B cell (primary cell): ENCODE data around the gene KLHL2. TPM values are rescaled to one million over a fixed set of nuclear protein-coding genes. Genes with fewer than 3 reads are reported as not detected.

Source experiments
- ATAC-seq: fragments of 200-7000 bp; cut with Tn5 transposase; one replicate; pipeline ENCODE4 v1.10.0; 2021; ENCODE audit warnings: low read depth, mild to moderate bottlenecking, moderate number of reproducible peaks, moderate library complexity
- CTCF ChIA-PET: fragments of 350-600 bp; sonication (Branson Sonifier 250); formaldehyde crosslinking; loops from one replicate; lab custom pipeline; 2021; ENCODE audit warnings: antibody characterized with exemption, inconsistent platforms; lab: Charles Lee
- POLR2A ChIA-PET: fragments of 350-600 bp; sonication (Branson Sonifier 250); formaldehyde crosslinking; loops from one replicate; lab custom pipeline; 2021; ENCODE audit warnings: antibody characterized with exemption; lab: Charles Lee
- DNase-seq: peaks from one replicate; pipeline ENCODE4 v3.0.0; 2013
- H2AFZ ChIP-seq: 2 replicates; pipeline ENCODE4 v1.6.1; 2012; ENCODE audit warnings: mild to moderate bottlenecking, low read depth, low read length; ENCODE audit not compliant: insufficient read depth, poor library complexity, severe bottlenecking
- H3K27ac ChIP-seq, 2 donors: 1 replicate in 1 of 2; 2 replicates in 1 of 2; pipeline ENCODE4 v1.5.1; 2012 to 2013; ENCODE audit warnings: low read length in 2 of 2, mild to moderate bottlenecking in 2 of 2, moderate library complexity in 1 of 2
- H3K27me3 ChIP-seq, 4 experiments: fragments of 200-600 bp in 1 of 4; sonication (generic) in 1 of 4; replicated peaks in 1 of 4; 1 replicate in 2 of 4; 2 replicates in 2 of 4; pipeline versions ENCODE4 v1.6.1 to v1.7.0; 2013 to 2016; ENCODE audit warnings: low read length in 3 of 4, mild to moderate bottlenecking in 2 of 4, mixed read lengths in 1 of 4, moderate library complexity in 1 of 4; ENCODE audit not compliant: insufficient read depth in 4 of 4, control insufficient read depth in 3 of 4; ENCODE audit errors: control extremely low read depth in 1 of 4
- H3K36me3 ChIP-seq, 2 experiments: replicated peaks in 1 of 2; 1 replicate in 1 of 2; 2 replicates in 1 of 2; pipeline versions ENCODE4 v1.6.1 to v1.7.1; 2013; ENCODE audit warnings: low read length in 1 of 2; ENCODE audit not compliant: insufficient read depth in 2 of 2, control insufficient read depth in 1 of 2; ENCODE audit errors: control extremely low read depth in 1 of 2, extremely low read depth in 1 of 2
- H3K4me1 ChIP-seq, 2 donors: fragments of 200-600 bp in 1 of 2; sonication (generic) in 1 of 2; 1 replicate in 1 of 2; 2 replicates in 1 of 2; pipeline versions ENCODE4 v1.5.1 to v1.6.1; 2013 to 2017; ENCODE audit warnings: low read length in 2 of 2; ENCODE audit not compliant: control insufficient read depth in 2 of 2, insufficient read depth in 2 of 2
- H3K4me2 ChIP-seq: replicated peaks from 2 replicates; pipeline ENCODE3; 2012; ENCODE audit warnings: mild to moderate bottlenecking, low read depth, low read length; ENCODE audit not compliant: poor library complexity, severe bottlenecking
- H3K4me3 ChIP-seq, 5 experiments: fragments of 200-600 bp in 1 of 5; sonication (generic) in 1 of 5; 1 replicate in 3 of 5; 2 replicates in 2 of 5; pipeline versions ENCODE4 v1.5.1 to v1.7.0; 2011 to 2016; ENCODE audit warnings: low read length in 4 of 5, mild to moderate bottlenecking in 4 of 5, low read depth in 2 of 5, control low read depth in 1 of 5, moderate library complexity in 1 of 5; ENCODE audit not compliant: insufficient read depth in 1 of 5; ENCODE audit errors: control extremely low read depth in 1 of 5, extremely low read depth in 1 of 5
- H3K79me2 ChIP-seq: fragments of 200-600 bp; sonication (generic); one replicate; pipeline ENCODE4 v1.6.0; 2016; ENCODE audit warnings: low read length; ENCODE audit not compliant: control insufficient read depth, insufficient read depth
- H3K9ac ChIP-seq: fragments of 200-600 bp; sonication (generic); 2 replicates; pipeline ENCODE4 v1.6.1; 2017; ENCODE audit warnings: mild to moderate bottlenecking, low read length, moderate library complexity
- H3K9me3 ChIP-seq, 3 donors: one replicate each; pipeline versions ENCODE4 v1.6.1 to v1.7.1; 2013; ENCODE audit warnings: low read length in 2 of 3; ENCODE audit not compliant: control insufficient read depth in 2 of 3, insufficient read depth in 1 of 3; ENCODE audit errors: control extremely low read depth in 1 of 3
- H4K20me1 ChIP-seq: 2 replicates; pipeline ENCODE4 v1.6.0; 2012; ENCODE audit warnings: mild to moderate bottlenecking, low read length; ENCODE audit not compliant: insufficient read depth, control insufficient read depth, poor library complexity, severe bottlenecking
- H3K27ac Mint-ChIP-seq: one replicate; pipeline ENCODE4 v1.8.0; 2021; ENCODE audit warnings: mixed read lengths
- H3K27me3 Mint-ChIP-seq: one replicate; pipeline ENCODE4 v1.8.0; 2021; ENCODE audit warnings: mixed read lengths
- H3K4me1 Mint-ChIP-seq: one replicate; pipeline ENCODE4 v1.8.0; 2021; ENCODE audit warnings: mixed read lengths
- H3K4me3 Mint-ChIP-seq: one replicate; pipeline ENCODE4 v1.8.0; 2021; ENCODE audit warnings: mixed read lengths
- H3K9me3 Mint-ChIP-seq: one replicate; pipeline ENCODE4 v1.8.0; 2022; ENCODE audit warnings: mixed read lengths; ENCODE audit not compliant: insufficient read depth
- CTCF ChIP-seq: fragments of 200-600 bp; IDR thresholded peaks from one replicate; pipeline ENCODE4 v1.8.0; 2022; ENCODE audit warnings: antibody characterized with exemption, mild to moderate bottlenecking
- EZH2 ChIP-seq: IDR thresholded peaks from 2 replicates; pipeline ENCODE4 v1.6.1; 2012; ENCODE audit warnings: borderline replicate concordance, low read depth, mild to moderate bottlenecking, moderate library complexity, low read length; ENCODE audit not compliant: insufficient read depth, poor library complexity, severe bottlenecking
- WGBS: methylation state at CpG from one replicate; pipeline ENCODE4 v1.1.5; 2013; ENCODE audit warnings: missing lambda C conversion rate; ENCODE audit not compliant: insufficient coverage; 5-methylcytosine and 5-hydroxymethylcytosine counted together
- intact Hi-C: fragments of 100-400 bp; cut with micrococcal nuclease; formaldehyde crosslinking; loops from one replicate; pipeline ENCODE4 v1.10.0; 2022
- polyA plus RNA-seq: library from polyadenylated mRNA; depleted of rRNA; stranded (reverse); fragments of >200 nt; gene quantifications from 2 replicates; pipeline ENCODE4 v1.2.3, GENCODE V29; 2012
- total RNA-seq, 2 donors: library from RNA; stranded (reverse); fragments of 120-200 nt in 1 of 2; gene quantifications; 1 replicate in 1 of 2; 2 replicates in 1 of 2; pipeline versions ENCODE4 v1.2.3 to v1.2.4, GENCODE V29; 2013 to 2022

Gene KLHL2
- total and polyA plus RNA-seq, 2 donors (not counting 1 experiment from before 2014, with no cell fraction given) = 7.8 to 77.5 TPM

DNA sequence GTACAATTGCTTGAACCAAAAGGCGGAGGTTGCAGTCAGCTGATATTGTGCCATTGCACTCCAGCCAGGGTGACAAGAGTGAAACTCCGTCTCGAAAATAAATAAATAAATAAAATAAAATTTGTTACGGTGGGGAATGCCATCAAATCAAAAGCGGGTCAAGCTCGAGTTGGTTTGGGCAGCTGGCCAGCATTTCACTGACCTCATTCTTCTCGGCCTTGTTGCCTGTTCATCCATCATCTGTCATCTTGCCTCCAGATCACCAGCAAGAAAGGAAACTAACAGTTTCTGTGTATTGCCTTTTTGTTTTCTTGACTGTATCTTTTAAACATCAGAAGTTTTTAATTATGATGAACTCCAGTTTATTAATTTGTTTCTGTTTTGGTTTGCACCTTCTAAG, 31.5 kb upstream of the KLHL2 start:
- no peaks in the 10 kb centered on the region for H3K9me3 Mint-ChIP-seq
- H3K4me1 Mint-ChIP-seq = peaks cover 8% of the 10 kb centered on the region
- ATAC-seq = no peak
- no peaks in the 10 kb centered on the region for H3K79me2 ChIP-seq
- peaks cover 0 to 3% (median 0%) of the 10 kb centered on the region in 3 donors for H3K9me3 ChIP-seq
- peaks cover 9 to 11% of the 10 kb centered on the region in 2 donors for H3K4me1 ChIP-seq
- H2AFZ ChIP-seq = no peak overlapping the region
- DNase-seq = no peak
- no peak overlapping the region for H3K9ac ChIP-seq
- H3K27me3 Mint-ChIP-seq = peaks cover 11% of the 10 kb centered on the region
- H3K27me3 ChIP-seq = no peaks in the 10 kb centered on the region
- H3K27ac Mint-ChIP-seq = no peak overlapping the region
- POLR2A ChIA-PET = no interaction called here
- CTCF ChIA-PET = interaction anchor here (0.9 kb wide), 1 partner anchor 63 kb away, joined by 3 read pairs; the partner anchor contains the start of gene TMEM192
- TF ChIP-seq CTCF = no peak
- TF ChIP-seq EZH2 = no peak
- no peak overlapping the region for H3K4me3 ChIP-seq
- H3K4me3 Mint-ChIP-seq = no peak overlapping the region
- WGBS = 100% methylated on average over 1 of the region's 7 CpGs
- H3K27ac ChIP-seq = no peak overlapping the region
- intact Hi-C loops = no loop called here
- H3K36me3 ChIP-seq = no peaks in the 10 kb centered on the region
- no peaks in the 10 kb centered on the region for H4K20me1 ChIP-seq
- H3K4me2 ChIP-seq = no peak overlapping the region

DNA sequence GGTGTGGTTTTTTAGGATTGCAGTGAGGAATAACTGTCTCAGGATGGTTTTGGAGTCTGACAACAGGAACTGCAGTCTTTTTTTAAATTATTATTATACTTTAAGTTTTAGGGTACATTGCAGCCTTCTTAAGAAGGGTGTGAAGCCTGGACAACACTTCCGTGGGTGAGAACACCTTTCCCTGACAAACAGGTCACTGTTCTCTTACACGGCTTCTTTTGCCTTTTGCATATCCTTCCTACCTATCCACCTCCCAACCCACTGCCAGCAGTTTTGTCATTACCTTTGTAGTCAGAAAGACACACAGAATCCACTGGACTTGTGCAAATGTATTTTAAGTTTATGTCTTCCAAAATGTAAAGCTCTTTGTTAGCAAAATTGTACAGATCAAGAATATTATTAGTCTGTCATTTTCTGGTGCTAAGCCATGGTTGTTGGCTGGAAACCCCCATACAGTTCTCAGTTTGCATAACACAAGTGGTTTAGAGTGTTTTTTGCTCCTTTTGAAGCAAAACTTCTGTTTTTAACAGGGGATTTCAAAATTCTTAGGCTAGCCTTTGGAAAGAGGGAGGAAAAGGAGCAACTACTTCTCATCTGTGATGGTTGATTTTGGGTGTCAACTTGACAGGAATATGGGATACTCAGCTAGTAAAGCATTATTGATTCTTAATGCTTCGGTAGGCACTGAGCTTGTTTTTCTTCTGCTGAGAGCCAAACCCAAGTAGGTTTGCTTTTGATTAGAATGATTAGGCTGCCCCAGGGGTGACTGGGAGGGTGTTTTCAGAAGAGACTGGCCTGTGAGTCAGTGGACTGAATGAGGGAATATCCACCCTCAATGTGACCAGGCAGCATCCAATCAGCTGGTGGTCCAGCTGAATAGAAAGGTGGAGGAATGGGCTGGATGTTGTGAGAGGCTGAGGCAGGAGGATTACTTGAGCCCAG, 29.4 kb upstream of the KLHL2 start:
- H3K4me2 ChIP-seq = peak overlapping the region; percentile 13
- peaks cover 7% of the 10 kb centered on the region for H3K27me3 Mint-ChIP-seq
- peaks cover 8% of the 10 kb centered on the region for H3K4me1 Mint-ChIP-seq
- no peaks in the 10 kb centered on the region for H4K20me1 ChIP-seq
- 77% methylated on average over 1 of the region's 3 CpGs for WGBS
- H3K9me3 ChIP-seq = peaks cover 0 to 3% (median 0%) of the 10 kb centered on the region in 3 donors
- TF ChIP-seq CTCF = no peak
- no peak for TF ChIP-seq EZH2
- ChIA-PET POLR2A (no interaction called here), CTCF (no interaction called here)
- H3K9ac ChIP-seq = no peak overlapping the region
- H3K4me3 ChIP-seq = no peak overlapping the region
- peak overlapping the region; percentile 8 for H3K4me3 Mint-ChIP-seq
- no peaks in the 10 kb centered on the region for H3K9me3 Mint-ChIP-seq
- H3K79me2 ChIP-seq = no peaks in the 10 kb centered on the region
- intact Hi-C loops = no loop called here
- H3K36me3 ChIP-seq = no peaks in the 10 kb centered on the region
- peak overlapping the region in 1 of 2 donors; percentile 27 for H3K27ac ChIP-seq
- H2AFZ ChIP-seq = peak overlapping the region; percentile 37
- DNase-seq = peak; percentile 4
- H3K27me3 ChIP-seq = no peaks in the 10 kb centered on the region
- peak overlapping the region; percentile 38 for H3K27ac Mint-ChIP-seq
- ATAC-seq = no peak
- H3K4me1 ChIP-seq = peaks cover 9 to 11% of the 10 kb centered on the region in 2 donors
